ENCODE results near the gene PODXL2. TPM values are rescaled to one million over a fixed set of nuclear protein-coding genes. Genes with fewer than 3 reads are reported as not detected.

The PODXL2 gene
- total RNA-seq, 2 experiments from 2014 or later = 4.0 to 4.2 TPM

DNA sequence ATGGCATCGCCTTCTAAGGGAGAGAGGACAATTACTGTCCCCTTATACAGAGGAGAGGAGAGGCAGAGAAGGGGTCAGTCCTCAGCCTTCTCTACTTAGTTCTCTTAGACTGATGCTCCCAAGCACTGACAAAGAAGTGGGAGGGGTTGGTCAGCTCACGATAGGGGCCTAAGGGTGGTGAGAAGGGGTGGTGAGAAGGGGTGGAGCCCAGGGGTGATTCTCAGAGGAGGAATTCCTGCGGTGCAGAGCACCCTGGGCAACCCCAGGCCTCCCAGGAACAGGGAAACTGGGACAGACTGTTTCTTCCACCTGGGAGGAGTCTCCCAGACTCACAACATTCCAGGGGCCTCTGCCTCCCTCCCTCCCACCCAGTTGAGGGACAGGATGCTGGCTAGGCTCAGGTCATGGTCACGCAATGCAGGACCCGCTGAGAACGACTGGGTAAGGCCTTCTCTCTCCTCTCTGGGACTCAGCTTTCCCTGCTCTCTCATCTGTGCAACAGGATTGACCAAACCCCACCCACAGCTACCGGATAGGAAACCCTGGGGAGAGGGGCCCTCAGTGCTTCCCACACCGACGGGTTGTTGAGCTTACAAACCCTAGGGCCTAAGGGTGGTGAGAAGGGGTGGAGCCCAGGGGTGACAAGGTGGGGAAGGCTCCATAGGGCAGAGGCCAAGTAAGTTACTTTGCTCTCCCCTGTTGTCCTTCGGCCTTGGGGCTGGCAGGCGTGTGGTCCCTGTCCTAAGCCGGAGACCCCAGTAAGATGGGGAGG is 40.0 kb upstream of the PODXL2 start:
- no peak for DNase-seq
- no peaks in the 10 kb centered on the region for H3K27me3 Mint-ChIP-seq
- TF ChIP-seq, protein P1, sequence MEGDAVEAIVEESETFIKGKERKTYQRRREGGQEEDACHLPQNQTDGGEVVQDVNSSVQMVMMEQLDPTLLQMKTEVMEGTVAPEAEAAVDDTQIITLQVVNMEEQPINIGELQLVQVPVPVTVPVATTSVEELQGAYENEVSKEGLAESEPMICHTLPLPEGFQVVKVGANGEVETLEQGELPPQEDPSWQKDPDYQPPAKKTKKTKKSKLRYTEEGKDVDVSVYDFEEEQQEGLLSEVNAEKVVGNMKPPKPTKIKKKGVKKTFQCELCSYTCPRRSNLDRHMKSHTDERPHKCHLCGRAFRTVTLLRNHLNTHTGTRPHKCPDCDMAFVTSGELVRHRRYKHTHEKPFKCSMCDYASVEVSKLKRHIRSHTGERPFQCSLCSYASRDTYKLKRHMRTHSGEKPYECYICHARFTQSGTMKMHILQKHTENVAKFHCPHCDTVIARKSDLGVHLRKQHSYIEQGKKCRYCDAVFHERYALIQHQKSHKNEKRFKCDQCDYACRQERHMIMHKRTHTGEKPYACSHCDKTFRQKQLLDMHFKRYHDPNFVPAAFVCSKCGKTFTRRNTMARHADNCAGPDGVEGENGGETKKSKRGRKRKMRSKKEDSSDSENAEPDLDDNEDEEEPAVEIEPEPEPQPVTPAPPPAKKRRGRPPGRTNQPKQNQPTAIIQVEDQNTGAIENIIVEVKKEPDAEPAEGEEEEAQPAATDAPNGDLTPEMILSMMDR (IDR thresholded peaks at IDR 0.05) = no peak
- Histone ChIP-seq H3K9me3 (ENCODE audit: control insufficient read depth in 1 of 2, insufficient read depth in 1 of 2, low read length in 2 of 2) (no peaks in the 10 kb centered on the region), H3K4me1 (ENCODE audit: insufficient read depth, low read length) (peaks cover 36% of the 10 kb centered on the region), H3K36me3 (ENCODE audit: insufficient read depth, low read length) (no peaks in the 10 kb centered on the region), H3K4me3 (ENCODE audit: low read length) (peak overlapping the region; percentile 71), H3K27me3 (ENCODE audit: control insufficient read depth in 1 of 2, insufficient read depth in 2 of 2, low read length in 2 of 2) (no peaks in the 10 kb centered on the region), H3K27ac (ENCODE audit: low read depth in 1 of 2, low read length in 2 of 2) (no peak overlapping the region)
- H3K4me1 Mint-ChIP-seq (ENCODE audit: low read depth) = peaks cover 58% of the 10 kb centered on the region
- ChIA-PET CTCF (interaction anchor here (1.3 kb wide), 1 partner anchor 14 kb away, joined by 6 read pairs; no protein-coding TSS in a partner anchor), POLR2A (interaction anchor here (1.9 to 3.2 kb wide), 2 partner anchors 10 to 83 kb away, joined by 11 to 18 read pairs; partner anchors contain the start of genes ABTB1 and MCM2)
- peaks cover 9% of the 10 kb centered on the region for H3K36me3 Mint-ChIP-seq (ENCODE audit: low read depth)
- peak overlapping the region; percentile 91 for H3K4me3 Mint-ChIP-seq
- no peak for ATAC-seq (ENCODE audit: poor library complexity)
- H3K27ac Mint-ChIP-seq = peak overlapping the region; percentile 77
- H3K9me3 Mint-ChIP-seq = no peaks in the 10 kb centered on the region
- intact Hi-C loops (cut with DNase I, micrococcal nuclease) = loop anchor here in 1 of 2 experiments (2.0 kb wide), 1 partner anchor 884 kb away; the partner anchor contains the start of gene CHCHD6

DNA sequence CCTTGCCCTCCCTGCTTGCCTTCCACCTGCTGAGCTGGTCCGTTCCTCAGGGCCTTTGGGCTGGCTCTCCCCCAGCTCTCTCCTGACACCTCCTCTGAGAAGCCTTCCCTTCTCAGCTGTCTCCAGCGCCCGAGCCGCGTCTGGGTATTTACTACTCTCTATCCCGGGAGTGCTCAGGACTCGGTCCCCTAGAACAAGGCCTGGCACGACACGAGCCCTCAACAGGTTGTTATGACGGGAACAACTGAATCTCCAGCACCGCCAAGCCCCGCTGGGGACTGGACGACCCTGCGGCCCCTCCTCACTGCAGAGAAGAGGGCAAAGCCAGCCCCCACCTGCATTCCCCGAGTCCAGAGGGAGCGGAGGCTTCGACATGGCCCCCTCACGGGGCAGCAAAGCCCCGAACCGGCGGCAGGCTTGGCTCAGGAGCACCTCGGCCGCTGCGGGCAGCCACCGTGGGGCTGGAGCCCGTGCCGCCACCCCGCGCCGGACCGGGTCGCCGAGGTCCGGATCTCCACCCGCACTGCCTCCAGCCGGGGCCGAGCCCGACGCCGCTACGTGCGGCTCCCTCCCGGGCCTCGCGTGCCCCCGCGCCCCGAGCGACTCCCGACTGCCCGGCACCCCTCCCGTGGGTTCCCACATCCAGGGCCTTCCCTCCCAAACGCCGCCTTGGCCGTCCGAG is 39.2 kb upstream of the PODXL2 start:
- H3K4me3 ChIP-seq (ENCODE audit: low read length) = peak overlapping the region; percentile 71
- DNase-seq (peak in 3 of 14 experiments; percentile 10 to 58 (median 28)), ATAC-seq (ENCODE audit: poor library complexity) (no peak)
- H3K27ac Mint-ChIP-seq = peak overlapping the region; percentile 77
- peak overlapping the region; percentile 91 for H3K4me3 Mint-ChIP-seq
- H3K9me3 Mint-ChIP-seq = no peaks in the 10 kb centered on the region
- peak overlapping the region in 1 of 2 donors; percentile 54 for H3K27ac ChIP-seq (ENCODE audit: low read depth in 1 of 2, low read length in 2 of 2)
- peaks cover 54% of the 10 kb centered on the region for H3K4me1 Mint-ChIP-seq (ENCODE audit: low read depth)
- peaks cover 36% of the 10 kb centered on the region for H3K4me1 ChIP-seq (ENCODE audit: insufficient read depth, low read length)
- no peaks in the 10 kb centered on the region for H3K36me3 ChIP-seq (ENCODE audit: insufficient read depth, low read length)
- ChIA-PET POLR2A (interaction anchor here (1.1 to 3.2 kb wide), 5 partner anchors 9 to 83 kb away, joined by 3 to 18 read pairs (median 10); partner anchors contain the start of genes ABTB1 and MCM2), CTCF (interaction anchor here (2.4 kb wide), 1 partner anchor 15 kb away, joined by 21 read pairs; no protein-coding TSS in a partner anchor)
- intact Hi-C loops (cut with DNase I, micrococcal nuclease) = loop anchor here (1.0 to 10.0 kb wide), 11 partner anchors 9 to 1725 kb away; partner anchors contain the start of genes ABTB1 (in 2 of the 2), CHCHD6 (in 1 of the 2), MCM2 (in 1 of the 2) and RUVBL1 (in 1 of the 2)
- TF ChIP-seq, protein P1 (IDR thresholded peaks at IDR 0.05) = no peak
- H3K27me3 Mint-ChIP-seq = no peaks in the 10 kb centered on the region
- no peaks in the 10 kb centered on the region for H3K9me3 ChIP-seq (ENCODE audit: control insufficient read depth in 1 of 2, insufficient read depth in 1 of 2, low read length in 2 of 2)
- peaks cover 9% of the 10 kb centered on the region for H3K36me3 Mint-ChIP-seq (ENCODE audit: low read depth)
- H3K27me3 ChIP-seq (ENCODE audit: control insufficient read depth in 1 of 2, insufficient read depth in 2 of 2, low read length in 2 of 2) = no peaks in the 10 kb centered on the region

DNA sequence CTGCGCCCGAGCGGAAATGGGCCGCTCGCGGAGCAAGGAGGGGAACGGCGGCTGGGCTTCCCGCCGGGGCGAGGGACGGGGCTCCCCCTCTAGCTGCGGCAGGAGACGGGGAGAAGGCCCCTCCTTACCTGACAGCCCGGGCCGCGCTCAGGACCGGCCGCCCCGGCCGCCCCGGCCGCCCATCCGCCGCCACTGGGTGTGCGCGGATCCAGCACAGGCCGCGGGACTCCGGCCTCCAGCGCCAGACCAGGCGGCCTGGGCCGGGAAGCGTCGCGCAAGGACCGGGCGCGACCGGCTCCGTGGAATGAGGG is 38.7 kb upstream of the PODXL2 start:
- Histone ChIP-seq H3K4me3 (ENCODE audit: low read length) (peak overlapping the region; percentile 71), H3K27me3 (ENCODE audit: control insufficient read depth in 1 of 2, insufficient read depth in 2 of 2, low read length in 2 of 2) (no peaks in the 10 kb centered on the region), H3K4me1 (ENCODE audit: insufficient read depth, low read length) (peaks cover 36% of the 10 kb centered on the region), H3K27ac (ENCODE audit: low read depth in 1 of 2, low read length in 2 of 2) (peak overlapping the region; percentile 54 to 79), H3K9me3 (ENCODE audit: control insufficient read depth in 1 of 2, insufficient read depth in 1 of 2, low read length in 2 of 2) (no peaks in the 10 kb centered on the region), H3K36me3 (ENCODE audit: insufficient read depth, low read length) (no peaks in the 10 kb centered on the region)
- intact Hi-C loops (cut with DNase I, micrococcal nuclease) = loop anchor here (1.0 to 10.0 kb wide), 10 partner anchors 8 to 1725 kb away; partner anchors contain the start of genes ABTB1 (in 2 of the 2), MCM2 (in 1 of the 2), RUVBL1 (in 1 of the 2) and SEC61A1 (in 1 of the 2)
- Mint-ChIP-seq H3K27ac (peak overlapping the region; percentile 93), H3K4me3 (peak overlapping the region; percentile 99), H3K27me3 (no peaks in the 10 kb centered on the region), H3K36me3 (ENCODE audit: low read depth) (peaks cover 9% of the 10 kb centered on the region), H3K4me1 (ENCODE audit: low read depth) (peaks cover 49% of the 10 kb centered on the region), H3K9me3 (no peaks in the 10 kb centered on the region)
- peak in 9 of 14 experiments; percentile 6 to 57 (median 26) for DNase-seq
- CTCF ChIA-PET = interaction anchor here (1.0 to 2.4 kb wide), 2 partner anchors 15 to 104 kb away, joined by 4 to 21 read pairs; no protein-coding TSS in a partner anchor
- TF ChIP-seq, protein P1 (IDR thresholded peaks at IDR 0.05) = no peak
- peak; percentile 24 for ATAC-seq (ENCODE audit: poor library complexity)
- POLR2A ChIA-PET = interaction anchor here (1.1 to 3.2 kb wide), 6 partner anchors 8 to 82 kb away, joined by 3 to 18 read pairs (median 8); partner anchors contain the start of genes ABTB1, MCM2 and PODXL2

All from CD4-positive, alpha-beta T cell (primary cell).